Measurements from ENCODE around the gene GBX2. TPM values are rescaled to one million over a fixed set of nuclear protein-coding genes. Genes with fewer than 3 reads are reported as not detected.

Gene GBX2
- polyA plus RNA-seq, 1 experiment, result not detected

GRCh38 chr2:236169151-236169721 is 1.1 kb upstream of the GBX2 start:
- Histone ChIP-seq H3K4me3 (ENCODE audit: low read depth, low read length) (no peak overlapping the region), H3K27ac (ENCODE audit: low read depth, low read length) (no peak overlapping the region), H3K9me3 (ENCODE audit: control insufficient read depth, insufficient read depth, low read length) (peaks cover 22% of the 10 kb centered on the region; the same call in 1 of the 2 replicates), H3K27me3 (ENCODE audit: control insufficient read depth, insufficient read depth, low read length) (peaks cover 93% of the 10 kb centered on the region)
- CTCF ChIA-PET, result interaction anchor here (1.0 to 2.4 kb wide), 6 partner anchors 8 to 390 kb away, joined by 3 to 14 read pairs (median 6); no protein-coding TSS in a partner anchor
- POLR2A ChIA-PET, result no interaction called here
- no peak for TF ChIP-seq CTCF (IDR thresholded peaks at IDR 0.05; ENCODE audit: low read depth, low read length)
- DNase-seq (ENCODE audit: low read depth, low spot score), result no peak

GRCh38 chr2:236167297-236168109 is 683 bp downstream of the GBX2 start:
- no peak overlapping the region for H3K27ac ChIP-seq (ENCODE audit: low read depth, low read length)
- peaks cover 92% of the 10 kb centered on the region for H3K27me3 ChIP-seq (ENCODE audit: control insufficient read depth, insufficient read depth, low read length)
- peaks cover 23% of the 10 kb centered on the region; the same call in 1 of the 2 replicates for H3K9me3 ChIP-seq (ENCODE audit: control insufficient read depth, insufficient read depth, low read length)
- peak overlapping the region; percentile 32; the same call in 1 of the 2 replicates for H3K4me3 ChIP-seq (ENCODE audit: low read depth, low read length)
- no peak for DNase-seq (ENCODE audit: low read depth, low spot score)
- CTCF ChIA-PET, result interaction anchor here (0.6 to 2.5 kb wide), 5 partner anchors 9 to 392 kb away, joined by 4 to 14 read pairs (median 4); no protein-coding TSS in a partner anchor
- POLR2A ChIA-PET, result no interaction called here
- TF ChIP-seq CTCF (IDR thresholded peaks at IDR 0.05; ENCODE audit: low read depth, low read length), result peak; percentile 15; the same call in 1 of the 2 replicates

GRCh38 chr2:236166796-236167296 is 1.3 kb downstream of the GBX2 start:
- Histone ChIP-seq H3K27me3 (ENCODE audit: control insufficient read depth, insufficient read depth, low read length) (peaks cover 92% of the 10 kb centered on the region), H3K27ac (ENCODE audit: low read depth, low read length) (no peak overlapping the region), H3K9me3 (ENCODE audit: control insufficient read depth, insufficient read depth, low read length) (peaks cover 22% of the 10 kb centered on the region; the same call in 1 of the 2 replicates), H3K4me3 (ENCODE audit: low read depth, low read length) (no peak overlapping the region)
- no peak for TF ChIP-seq CTCF (IDR thresholded peaks at IDR 0.05; ENCODE audit: low read depth, low read length)
- ChIA-PET CTCF (interaction anchor here (0.6 to 2.5 kb wide), 4 partner anchors 10 to 391 kb away, joined by 4 to 14 read pairs (median 9); no protein-coding TSS in a partner anchor), POLR2A (no interaction called here)
- DNase-seq (ENCODE audit: low read depth, low spot score), result no peak

- POLR2A ChIA-PET, result no interaction called here
- Histone ChIP-seq H3K27me3 (ENCODE audit: control insufficient read depth, insufficient read depth, low read length) (peaks cover 92% of the 10 kb centered on the region), H3K4me3 (ENCODE audit: low read depth, low read length) (peak overlapping the region; percentile 38), H3K9me3 (ENCODE audit: control insufficient read depth, insufficient read depth, low read length) (peaks cover 19% of the 10 kb centered on the region; the same call in 1 of the 2 replicates), H3K27ac (ENCODE audit: low read depth, low read length) (no peak overlapping the region)
- CTCF ChIA-PET, result interaction anchor here (0.8 to 2.5 kb wide), 4 partner anchors 10 to 386 kb away, joined by 3 to 14 read pairs (median 9); no protein-coding TSS in a partner anchor
- no peak for TF ChIP-seq CTCF (IDR thresholded peaks at IDR 0.05; ENCODE audit: low read depth, low read length)
- no peak for DNase-seq (ENCODE audit: low read depth, low spot score)
These were observed 2.1 kb downstream of the GBX2 start for GRCh38 chr2:236165842-236166795.

Data from AG04450 (cell line).